ENCODE data around the gene H2BK1.

GRCh38 chr7:151248346-151249033 is 38.2 kb upstream of the H2BK1 start, which contains the start of gene SMARCD3:
- TF ChIP-seq CTCF (IDR thresholded peaks at IDR 0.05) (peak in 1 of 7 experiments; percentile 15), POLR2A (IDR thresholded peaks at IDR 0.05) (no peak)

All from body of pancreas (tissue), 4 donors.